ENCODE results near the gene SCLY.

Gene SCLY

DNA sequence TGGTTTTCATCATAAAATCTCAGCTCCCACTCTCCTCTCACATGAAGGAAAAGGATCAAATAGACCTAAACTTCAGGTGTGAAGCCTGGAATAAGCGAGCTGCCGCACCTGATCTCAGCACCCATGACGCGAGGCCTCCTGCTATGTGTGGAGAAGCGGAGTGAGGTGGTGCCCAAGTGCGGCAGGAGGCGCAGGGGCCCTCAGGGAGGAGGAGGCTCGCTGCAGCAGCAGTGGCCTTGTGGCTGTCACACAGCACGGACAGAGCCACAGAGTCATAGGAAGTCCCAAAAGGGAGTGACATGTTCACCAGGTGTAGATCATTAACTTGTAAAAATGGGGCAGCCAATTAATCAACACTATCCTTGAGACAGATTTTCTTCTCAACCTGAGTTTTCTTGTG is 9.1 kb downstream of the SCLY start:
- DNase-seq (ENCODE audit: low read depth), result no peak

DNA sequence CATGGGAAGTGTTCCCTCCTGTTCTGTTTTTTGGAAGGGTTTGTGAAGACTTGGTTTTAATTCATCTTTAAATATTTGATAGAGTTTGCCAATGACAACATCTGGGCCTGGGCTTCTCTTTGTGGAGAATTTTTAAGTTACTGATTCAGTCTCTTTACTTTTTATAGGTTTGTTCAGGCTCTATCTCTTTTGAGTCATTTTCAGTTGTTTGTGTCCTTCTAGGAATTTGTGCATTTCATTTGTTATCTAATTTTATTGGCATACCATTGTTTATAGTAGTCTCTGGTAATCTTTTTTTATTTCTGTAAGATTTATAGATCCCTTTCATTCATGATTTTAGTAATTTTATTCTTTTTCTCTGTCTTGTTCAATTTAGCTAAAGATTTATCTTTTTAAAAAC is 14.6 kb downstream of the SCLY start:
- no peak for DNase-seq (ENCODE audit: low read depth)

DNA sequence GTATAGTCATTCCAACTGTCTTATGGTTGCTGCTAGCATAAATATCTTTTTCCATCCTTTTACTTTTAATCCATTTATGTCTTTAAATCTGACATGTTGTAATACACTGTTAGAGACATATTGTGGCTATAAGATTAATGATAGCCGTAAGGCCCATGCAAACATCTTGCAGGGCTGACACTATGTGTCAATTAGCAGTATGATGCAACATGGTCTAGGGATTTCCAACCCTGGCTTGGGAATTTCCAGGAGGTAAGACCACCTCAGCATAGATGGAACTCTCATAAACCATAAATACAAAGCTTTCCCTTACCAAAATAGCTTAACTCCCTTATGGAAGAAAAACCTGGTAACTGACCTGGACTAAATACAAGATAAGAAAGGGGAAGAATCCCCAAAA is 16.5 kb downstream of the SCLY start:
- DNase-seq (ENCODE audit: low read depth), result no peak

DNA sequence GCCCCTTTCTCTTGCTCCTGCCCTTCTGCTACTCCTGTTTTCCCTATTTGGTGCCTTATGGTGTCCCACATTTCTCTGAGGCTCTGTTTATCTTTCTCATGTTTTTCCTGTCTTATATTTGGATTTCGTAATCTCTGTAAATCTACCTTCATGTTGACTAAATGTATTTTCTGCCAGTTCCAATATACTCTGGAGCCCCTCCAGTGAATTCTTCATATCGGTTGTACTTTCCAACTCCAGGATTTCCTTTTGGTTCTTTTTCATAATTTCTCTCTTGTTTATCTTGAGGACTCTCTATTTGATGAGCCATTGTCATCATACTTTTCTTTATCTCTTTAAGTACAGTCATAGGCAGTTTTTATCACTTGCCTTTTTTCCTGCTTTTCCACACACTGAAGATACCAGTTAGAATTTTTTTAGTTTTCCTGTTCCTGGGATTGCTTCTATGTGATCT is 19.1 kb downstream of the SCLY start:
- DNase-seq (ENCODE audit: low read depth), result no peak

DNA sequence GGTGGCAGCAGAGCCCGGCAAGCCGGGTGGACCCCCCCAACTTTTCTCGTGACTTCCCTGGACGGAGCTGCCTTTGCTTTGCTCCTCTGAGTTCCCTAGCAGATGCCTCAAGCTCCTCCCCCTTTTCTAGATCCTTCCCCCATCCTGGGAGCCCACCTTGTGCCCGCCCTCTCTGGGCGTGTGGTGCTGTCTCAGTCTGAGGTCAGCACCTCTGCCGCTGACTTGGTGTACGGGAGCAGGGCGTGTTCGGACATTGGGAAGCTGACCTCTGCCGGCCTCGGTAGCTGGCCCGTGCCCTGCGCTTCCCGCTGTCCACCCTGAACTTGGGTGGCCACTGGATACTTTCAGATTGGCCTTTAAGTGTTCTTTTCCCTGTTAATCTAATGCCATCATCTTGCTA is 19.7 kb downstream of the SCLY start:
- DNase-seq (ENCODE audit: low read depth), result no peak

DNA sequence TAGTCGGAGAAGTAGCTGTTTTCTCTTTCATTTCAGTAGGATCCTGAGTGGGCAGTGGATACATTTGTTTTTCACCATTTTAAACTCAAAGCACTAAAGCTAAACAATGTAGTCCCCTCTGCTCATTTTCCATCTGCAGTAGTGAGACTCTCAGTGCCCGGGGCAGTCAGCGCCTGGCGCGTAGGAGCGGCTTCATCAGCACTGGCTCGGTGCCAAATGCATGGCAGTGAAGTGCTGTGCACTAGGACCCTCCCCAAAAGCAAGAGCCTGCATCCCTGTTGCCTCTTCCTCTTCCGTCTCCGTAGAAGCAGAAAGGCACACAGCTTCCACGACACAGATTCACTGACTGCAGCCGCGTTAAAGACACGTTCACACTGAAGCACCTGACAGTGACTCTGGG is 20.3 kb downstream of the SCLY start:
- DNase-seq (ENCODE audit: low read depth), result no peak

DNA sequence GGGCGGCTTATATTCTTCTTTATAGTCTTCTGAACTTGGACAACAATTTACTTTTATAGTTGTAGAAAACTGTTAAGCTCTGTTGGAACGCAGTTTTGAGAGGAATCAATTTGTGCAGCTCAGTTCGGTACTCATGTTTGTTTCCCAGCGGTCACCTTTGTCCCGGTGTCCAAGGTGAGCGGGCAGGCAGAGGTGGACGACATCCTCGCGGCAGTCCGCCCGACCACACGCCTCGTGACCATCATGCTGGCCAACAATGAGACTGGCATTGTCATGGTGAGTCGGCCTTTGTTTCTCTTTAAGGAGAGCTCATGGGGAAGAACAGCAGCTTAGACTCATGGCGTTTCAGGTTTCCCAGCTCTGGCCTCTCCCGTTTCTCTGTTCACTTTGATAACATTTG is 20.8 kb downstream of the SCLY start:
- DNase-seq (ENCODE audit: low read depth), result no peak

DNA sequence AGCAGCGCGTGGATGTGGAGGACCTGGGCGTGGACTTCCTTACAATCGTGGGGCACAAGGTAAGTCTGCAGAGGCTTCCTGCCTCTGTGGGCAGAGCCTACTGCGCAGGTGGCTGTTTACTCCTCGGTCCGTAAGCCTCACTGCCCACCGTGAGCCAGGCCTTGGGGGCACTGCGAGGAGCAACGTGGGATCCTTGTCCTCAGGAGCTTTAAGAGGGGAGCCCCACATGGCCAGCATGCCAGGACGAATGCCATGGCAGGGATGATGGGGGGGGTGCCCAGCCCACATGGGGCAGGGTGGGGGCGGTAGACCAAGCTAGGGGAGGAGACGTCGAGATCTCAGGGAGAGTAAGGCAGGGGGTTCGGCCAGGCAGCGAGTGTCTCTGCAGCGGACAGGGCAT is 21.4 kb downstream of the SCLY start:
- DNase-seq (ENCODE audit: low read depth), result no peak

DNA sequence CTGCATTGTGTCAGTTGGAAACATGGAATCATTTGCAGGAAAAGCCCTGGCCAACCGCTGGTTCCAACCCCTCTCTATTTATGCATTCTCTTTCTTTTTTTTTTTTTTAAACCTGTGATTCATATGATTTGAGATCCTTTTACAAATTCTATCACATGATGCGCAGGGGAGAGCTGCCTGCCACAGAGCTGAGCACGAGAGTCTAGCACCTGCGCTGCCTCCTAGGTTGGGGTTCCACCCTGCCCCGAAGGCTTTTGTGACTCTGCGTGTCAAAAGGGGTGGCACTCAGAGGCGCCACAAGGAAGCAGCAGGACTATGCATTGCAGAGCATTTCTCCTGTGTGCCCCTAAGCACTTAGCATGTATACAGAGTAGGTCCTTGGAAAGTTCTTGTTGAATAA is 22.0 kb downstream of the SCLY start:
- no peak for DNase-seq (ENCODE audit: low read depth)

DNA sequence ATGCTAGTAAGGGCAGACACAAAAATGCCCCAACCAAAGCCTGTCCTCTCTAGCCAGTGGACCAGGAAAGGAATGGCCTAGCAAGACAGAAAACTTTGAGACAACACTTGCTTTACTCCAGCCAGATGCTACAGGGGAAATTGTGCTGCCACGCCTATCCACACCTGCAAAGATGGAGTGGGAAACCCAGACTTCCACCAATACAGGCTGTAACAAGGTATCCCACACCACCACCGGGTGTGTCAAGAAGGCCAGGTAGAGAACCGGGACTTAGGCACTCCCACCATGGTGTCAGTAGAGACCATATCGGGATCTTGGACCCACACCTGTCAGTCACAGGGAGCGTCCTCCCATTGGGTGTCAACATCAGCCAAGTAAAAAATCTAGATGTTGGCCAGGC is 23.1 kb downstream of the SCLY start:
- DNase-seq (ENCODE audit: low read depth), result no peak

DNA sequence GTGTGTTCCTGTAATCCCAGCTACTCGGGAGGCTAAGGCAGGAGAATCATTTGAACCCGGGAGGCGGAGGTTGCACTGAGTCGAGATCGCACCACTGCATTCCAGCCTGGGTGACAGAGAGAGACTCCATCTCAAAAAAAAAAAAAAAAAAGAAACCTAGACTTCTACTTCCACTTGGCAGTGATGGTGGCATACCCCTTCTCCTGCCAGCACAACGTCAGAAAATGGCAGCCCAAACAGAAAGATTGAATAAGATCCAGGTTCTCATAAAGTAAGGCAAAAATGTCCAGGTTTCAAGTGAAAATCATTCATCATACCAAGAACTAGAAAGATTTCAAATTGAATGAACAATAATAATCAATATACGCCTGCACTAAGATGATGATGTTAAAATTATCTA is 24.0 kb downstream of the SCLY start:
- DNase-seq (ENCODE audit: low read depth), result no peak

DNA sequence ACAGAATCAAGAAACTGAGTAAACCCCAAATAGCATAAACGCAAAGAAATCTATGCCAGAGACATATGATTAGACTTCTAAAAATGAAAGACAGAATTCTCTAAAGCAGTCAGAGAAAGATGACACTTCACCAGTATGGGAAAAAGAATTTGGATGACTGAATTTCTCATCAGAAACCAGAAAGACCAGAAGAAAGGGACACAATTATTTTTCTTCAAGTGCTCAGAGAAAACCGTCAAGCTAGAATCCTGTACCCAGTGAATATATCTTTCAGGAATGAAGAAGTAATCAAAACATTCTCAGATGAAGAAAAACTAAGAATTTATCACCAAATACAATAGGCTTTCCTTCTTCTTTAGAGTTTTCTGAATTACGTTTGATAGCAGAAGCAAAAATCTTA is 25.1 kb downstream of the SCLY start:
- DNase-seq (ENCODE audit: low read depth), result no peak

DNA sequence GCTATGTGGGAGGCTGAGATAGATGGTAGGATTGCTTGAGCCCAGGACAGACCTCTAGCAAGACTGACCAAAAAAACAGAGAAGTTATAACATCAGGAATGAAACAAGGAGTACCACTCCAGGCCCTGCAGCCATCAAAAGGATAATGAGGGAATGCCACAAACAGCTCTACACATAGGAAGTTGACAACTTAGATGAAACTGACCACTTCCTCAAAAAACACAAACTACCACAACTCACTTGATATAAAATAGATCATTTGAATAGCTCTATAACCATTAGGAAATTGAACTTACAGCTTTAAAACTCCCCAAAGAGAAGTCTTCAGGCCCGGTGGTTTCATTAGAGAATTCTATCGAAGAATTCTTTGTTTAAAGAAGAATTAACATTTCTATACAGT is 26.4 kb downstream of the SCLY start:
- no peak for DNase-seq (ENCODE audit: low read depth)

DNA sequence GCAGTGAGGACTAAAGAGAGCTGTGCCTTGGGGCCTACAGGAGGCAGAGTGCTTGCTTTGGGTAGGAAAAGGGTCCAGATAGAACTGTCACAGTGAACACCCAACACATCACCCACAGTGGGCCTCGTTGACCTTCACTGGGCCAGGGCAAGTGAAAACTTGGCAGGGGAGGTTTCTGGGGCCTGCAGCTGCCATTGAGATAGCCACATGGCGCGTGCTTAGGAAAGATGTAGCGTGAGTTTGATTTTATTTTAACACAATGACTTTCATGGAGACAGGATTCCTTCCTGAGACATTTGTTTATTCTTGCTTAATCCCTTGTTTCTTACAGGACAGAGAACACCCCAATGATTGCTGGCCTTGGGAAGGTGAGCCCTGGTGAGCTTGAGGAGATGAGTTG is 30.1 kb downstream of the SCLY start:
- DNase-seq (ENCODE audit: low read depth), result no peak

DNA sequence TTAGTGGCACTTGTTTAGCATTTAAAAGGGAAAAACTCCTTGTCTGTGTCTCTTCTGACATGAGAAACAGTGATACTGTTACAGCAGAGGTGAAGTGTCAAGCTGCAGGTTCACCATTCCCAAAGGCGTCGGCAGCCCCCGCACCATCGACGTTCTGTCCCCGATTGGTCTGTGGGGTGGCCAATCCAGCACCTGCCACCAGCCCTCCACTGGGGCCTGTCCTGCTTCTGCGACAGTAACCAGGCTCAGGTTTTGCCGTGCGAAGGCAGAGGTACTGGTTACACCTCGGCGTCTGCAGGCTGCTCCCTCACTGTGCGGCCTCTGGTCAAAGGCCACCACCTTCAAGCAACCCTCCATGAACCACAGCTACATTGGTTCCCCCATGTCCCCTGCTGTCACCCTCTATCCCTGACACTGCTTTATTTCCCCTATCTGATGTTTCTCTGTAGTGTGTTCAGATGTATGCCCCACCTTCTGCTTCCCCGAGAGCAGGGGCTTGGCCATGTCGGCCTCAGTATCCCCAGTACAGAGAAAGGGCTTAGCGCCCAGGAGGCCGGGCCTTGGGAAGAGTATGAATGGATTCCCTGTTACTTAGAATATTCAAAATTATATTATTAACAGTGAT is 30.7 kb downstream of the SCLY start:
- no peak for DNase-seq (ENCODE audit: low read depth)

DNA sequence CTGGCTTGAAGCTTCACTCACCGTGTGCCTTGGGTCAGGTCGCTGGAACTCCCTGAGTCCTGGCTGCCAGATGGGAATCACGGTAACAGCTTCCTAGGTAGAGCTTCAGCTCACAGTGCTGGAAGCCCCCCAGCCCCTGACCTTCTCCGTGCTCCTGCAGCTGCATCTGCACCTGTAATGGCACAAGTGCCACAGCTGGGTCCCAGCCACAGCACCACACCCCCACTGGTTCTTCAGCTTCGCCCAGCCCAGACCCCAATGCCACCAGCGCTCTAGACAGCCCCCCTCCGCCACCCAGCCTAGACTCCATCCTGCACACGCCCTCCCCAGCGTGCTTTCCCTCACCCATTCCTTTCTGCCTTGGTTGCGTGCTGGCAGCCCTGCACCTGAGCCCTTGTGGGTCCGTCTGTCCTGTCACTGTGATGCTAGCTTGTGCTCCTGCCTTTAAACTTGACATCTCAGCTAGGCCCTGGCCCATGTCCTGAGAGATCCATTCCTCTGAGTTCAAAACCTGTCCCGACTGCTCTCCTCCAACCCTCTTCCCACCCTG is 31.8 kb downstream of the SCLY start:
- DNase-seq (ENCODE audit: low read depth), result no peak

DNA sequence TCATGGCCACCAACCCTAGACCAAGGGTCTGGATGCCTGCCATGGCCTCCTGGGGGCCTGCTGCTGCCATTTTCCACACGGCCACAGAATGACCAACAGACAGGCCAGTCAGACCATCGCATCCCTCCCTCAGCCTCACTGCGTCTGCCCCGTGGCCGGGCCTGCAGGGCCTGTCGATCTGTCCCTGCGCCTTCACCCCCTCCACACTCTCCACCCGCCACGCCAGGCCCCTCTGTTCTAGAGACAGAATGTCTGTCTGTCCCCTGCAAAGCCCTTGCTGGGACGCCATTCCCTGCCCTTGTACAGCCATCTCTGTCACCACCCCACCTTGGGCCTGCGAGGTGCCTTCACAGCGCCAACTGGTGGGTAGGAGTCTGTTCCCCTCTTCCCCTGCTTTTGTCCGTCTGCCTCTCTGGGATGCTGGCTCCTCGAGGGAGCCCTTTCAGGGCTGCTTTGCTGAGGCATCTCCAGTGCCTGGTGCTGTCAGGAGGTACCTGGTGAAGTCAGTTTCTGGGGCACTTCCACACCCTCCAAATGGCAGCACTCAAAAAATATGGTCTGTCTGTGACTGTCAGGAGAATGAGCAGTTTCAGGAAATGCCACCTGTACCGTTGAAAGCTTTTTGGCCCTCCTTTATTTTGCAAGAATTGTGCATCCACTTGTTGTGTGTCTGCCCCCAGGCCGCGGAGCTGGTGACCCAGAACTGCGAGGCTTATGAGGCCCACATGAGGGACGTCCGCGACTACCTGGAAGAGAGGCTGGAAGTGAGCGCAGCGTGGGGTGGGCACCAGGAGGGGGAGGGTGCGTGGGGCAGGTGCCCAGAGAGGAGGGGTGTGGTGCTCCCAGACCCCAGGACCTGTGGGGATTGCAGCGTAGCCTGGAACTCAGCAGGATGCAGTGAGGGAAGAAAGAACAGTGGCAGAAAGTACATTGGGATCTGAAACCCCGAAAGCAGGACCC is 32.7 kb downstream of the SCLY start:
- DNase-seq (ENCODE audit: low read depth), result no peak

DNA sequence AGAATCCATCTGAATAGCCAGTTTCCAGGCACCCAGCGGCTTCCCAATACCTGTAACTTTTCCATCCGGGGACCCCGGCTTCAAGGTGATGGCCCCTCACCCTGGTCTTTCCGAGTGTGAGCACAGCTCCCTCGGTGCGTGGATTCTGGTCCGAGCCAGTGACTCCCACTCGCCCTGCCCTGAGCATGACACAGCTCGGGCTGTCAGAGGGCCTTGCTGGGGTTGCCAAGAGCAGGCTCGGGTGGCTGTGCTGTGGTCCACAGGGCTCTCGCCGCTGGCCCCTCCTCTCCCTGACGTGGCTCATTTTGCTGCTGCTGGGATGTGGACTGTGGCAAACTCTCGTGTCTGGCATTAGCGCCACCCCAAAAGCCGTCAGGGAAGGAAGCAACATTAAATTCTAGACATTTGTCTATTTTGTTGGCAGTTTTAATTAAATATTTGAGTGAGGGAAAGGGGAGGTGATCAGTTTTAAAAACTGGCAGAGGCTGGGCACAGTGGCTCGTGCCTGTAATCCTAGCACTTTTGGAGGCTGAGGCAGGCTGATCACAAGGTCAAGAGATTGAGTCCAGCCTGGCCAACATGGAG is 33.7 kb downstream of the SCLY start:
- DNase-seq (ENCODE audit: low read depth), result no peak

DNA sequence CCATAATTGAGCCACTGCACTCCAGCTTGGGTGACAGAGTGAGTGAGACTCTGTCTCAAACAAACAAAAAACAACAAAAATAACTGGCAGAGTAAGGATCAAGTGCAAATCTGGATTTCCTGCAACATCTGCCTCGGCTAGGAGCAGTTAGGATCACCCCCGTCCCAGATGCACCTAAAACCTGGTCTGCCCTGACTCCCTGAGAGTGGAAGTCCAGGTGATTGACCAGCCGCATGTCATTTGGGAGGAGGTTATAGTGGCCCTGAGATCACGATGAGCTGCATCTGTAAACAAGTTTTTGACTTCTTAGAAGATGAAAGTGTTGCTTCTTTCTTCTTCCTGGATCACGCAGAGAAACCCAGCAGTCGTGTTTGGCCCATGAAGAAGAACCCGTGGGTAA is 34.3 kb downstream of the SCLY start:
- no peak for DNase-seq (ENCODE audit: low read depth)

DNA sequence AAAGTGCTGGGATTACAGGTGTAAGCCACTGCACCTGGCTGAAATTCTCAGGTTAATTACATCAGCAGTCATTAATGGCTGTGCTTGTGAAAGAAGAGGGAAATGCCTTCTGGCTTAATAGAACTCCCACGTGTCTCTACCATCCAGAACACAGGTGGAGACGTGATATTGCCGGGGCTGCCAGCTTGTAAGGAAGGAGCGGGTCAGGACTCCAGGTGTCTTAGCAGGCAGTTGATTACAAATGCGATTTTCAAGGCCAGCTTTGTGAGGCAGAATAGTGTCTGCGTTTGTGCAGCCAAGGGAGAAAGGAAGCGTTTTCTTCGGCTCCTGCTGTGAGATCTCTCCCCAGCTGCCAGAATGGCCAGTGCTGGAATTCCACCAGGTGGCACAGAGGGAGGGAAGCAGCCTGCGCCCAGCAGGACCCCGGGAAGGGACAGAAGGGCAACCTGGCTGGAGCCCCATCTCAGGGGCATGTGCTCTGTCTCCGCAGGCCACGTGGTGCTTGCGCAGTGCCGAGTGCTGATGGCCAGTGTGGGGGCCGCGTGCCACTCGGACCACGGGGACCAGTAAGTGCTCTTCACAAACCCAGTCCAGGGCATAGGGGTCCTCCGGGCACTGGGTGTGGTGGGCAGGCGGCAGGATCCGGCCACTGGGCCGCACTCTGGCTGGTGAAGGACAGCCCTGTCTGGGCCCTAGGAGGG is 35.7 kb downstream of the SCLY start:
- no peak for DNase-seq (ENCODE audit: low read depth)

DNA sequence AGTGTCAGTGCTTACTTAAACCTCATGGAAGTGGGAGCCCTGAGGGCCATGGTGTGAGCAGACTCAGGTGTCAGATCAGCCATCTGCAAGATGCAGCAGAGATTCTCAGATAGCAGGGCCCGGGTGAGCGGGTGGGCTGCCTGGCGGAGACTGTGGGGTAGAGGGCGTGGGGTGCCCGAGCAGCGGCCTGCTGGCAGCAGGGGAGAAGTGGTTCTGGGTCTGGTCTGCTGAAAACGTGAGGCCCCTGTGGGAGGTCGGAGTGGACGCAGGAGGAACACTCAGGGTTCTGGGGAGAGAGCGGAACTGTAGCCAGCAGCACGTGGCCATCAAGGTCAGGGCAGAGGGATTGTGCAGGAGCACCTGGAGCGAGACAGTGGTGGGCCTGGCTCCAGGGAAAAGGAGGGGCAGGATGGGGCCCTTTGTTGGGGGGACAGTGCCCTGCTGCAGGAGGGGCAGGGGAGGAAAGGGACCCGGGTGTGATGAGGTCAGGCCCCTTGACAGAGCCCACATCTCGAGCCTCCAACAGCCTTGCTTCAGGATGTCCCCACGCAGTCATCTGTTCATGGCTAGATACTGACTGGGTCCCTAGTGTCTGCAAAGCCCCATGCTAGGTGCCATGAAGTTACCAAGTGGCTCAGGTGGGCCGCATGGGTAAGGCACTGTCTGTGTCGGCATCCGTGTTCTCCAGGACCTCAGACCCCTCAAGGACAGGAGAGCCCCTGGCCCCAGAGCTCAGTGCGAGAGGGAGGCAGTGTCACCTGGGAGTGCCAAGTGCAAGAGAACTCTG is 36.6 kb downstream of the SCLY start:
- no peak for DNase-seq (ENCODE audit: low read depth)

All from stimulated activated CD8-positive, alpha-beta memory T cell treated with anti-CD3 and anti-CD28 coated beads, Interleukin-12 subunit alpha, Interleukin-12 subunit beta, amount 100 ng/mL, for 1 hour (primary cell).